Hepatocyte (in vitro differentiated cells): ENCODE results near the gene RNASE13. TPM values are rescaled to one million over a fixed set of nuclear protein-coding genes. Genes with fewer than 3 reads are reported as not detected.
"Not testable (repeated sequence)": the region's sequence is repeated elsewhere in the genome, so short reads cannot be mapped to it uniquely, and the experiment has no call there.

Source experiments
- DNase-seq: peaks from one replicate; pipeline ENCODE4 v3.0.0-alpha.2; 2016; ENCODE audit warnings: low spot score
- H2AFZ ChIP-seq: fragments of 200-600 bp; sonication (generic); 2 replicates; pipeline ENCODE4 v1.6.0; 2016; ENCODE audit warnings: antibody characterized with exemption, mild to moderate bottlenecking
- H3K27ac ChIP-seq: fragments of 200-600 bp; sonication (generic); 2 replicates; pipeline ENCODE4 v1.5.1; 2016; ENCODE audit warnings: mild to moderate bottlenecking
- H3K27me3 ChIP-seq: fragments of 200-600 bp; sonication (generic); 2 replicates; pipeline ENCODE4 v1.6.1; 2016
- H3K36me3 ChIP-seq: fragments of 200-600 bp; sonication (generic); replicated peaks from 2 replicates; pipeline ENCODE4 v1.5.1; 2016; ENCODE audit warnings: low read depth; ENCODE audit not compliant: insufficient read depth
- H3K4me1 ChIP-seq: fragments of 200-600 bp; sonication (generic); 2 replicates; pipeline ENCODE4 v1.5.1; 2016; ENCODE audit warnings: mild to moderate bottlenecking, moderate library complexity; ENCODE audit not compliant: insufficient read depth
- H3K4me2 ChIP-seq: fragments of 200-600 bp; sonication (generic); 2 replicates; pipeline ENCODE4 v1.6.0; 2016
- H3K4me3 ChIP-seq: fragments of 200-600 bp; sonication (generic); 2 replicates; pipeline ENCODE4 v1.5.1; 2016; ENCODE audit warnings: mild to moderate bottlenecking
- H3K79me2 ChIP-seq: fragments of 200-600 bp; sonication (generic); 2 replicates; pipeline ENCODE4 v1.6.0; 2017; ENCODE audit warnings: mild to moderate bottlenecking
- H3K9me2 ChIP-seq: fragments of 200-600 bp; sonication (generic); replicated peaks from 2 replicates; pipeline ENCODE4 v1.6.0; 2017; ENCODE audit warnings: mild to moderate bottlenecking; ENCODE audit not compliant: insufficient read depth
- H3K9me3 ChIP-seq: fragments of 200-600 bp; sonication (generic); 2 replicates; pipeline ENCODE4 v1.5.1; 2016; ENCODE audit warnings: low read depth, mild to moderate bottlenecking
- H4K20me1 ChIP-seq: fragments of 200-600 bp; sonication (generic); 2 replicates; pipeline ENCODE4 v1.6.0; 2016; ENCODE audit warnings: mild to moderate bottlenecking; ENCODE audit not compliant: insufficient read depth, poor library complexity, severe bottlenecking
- CTCF ChIP-seq: fragments of 200-600 bp; sonication (generic); IDR thresholded peaks from 2 replicates; pipeline ENCODE4 v1.5.1; 2016; ENCODE audit warnings: antibody characterized with exemption, mild to moderate bottlenecking; ENCODE audit not compliant: poor library complexity
- EZH2 ChIP-seq: fragments of 200-600 bp; sonication (generic); IDR thresholded peaks from 2 replicates; pipeline ENCODE4 v1.6.1; 2016; ENCODE audit warnings: antibody characterized with exemption, mild to moderate bottlenecking, borderline replicate concordance
- EZH2phosphoT487 ChIP-seq: fragments of 200-600 bp; sonication (generic); IDR thresholded peaks from one replicate; pipeline ENCODE4 v1.6.1; 2018; ENCODE audit warnings: antibody characterized with exemption, mild to moderate bottlenecking, low read depth, moderate library complexity; ENCODE audit not compliant: unreplicated experiment, severe bottlenecking
- WGBS: methylation state at CpG from one replicate; pipeline ENCODE4 v1.1.6; 2016; ENCODE audit warnings: low lambda C conversion rate; ENCODE audit errors: missing lambda C conversion rate; 5-methylcytosine and 5-hydroxymethylcytosine counted together
- microRNA-seq: library from miRNA; unstranded; fragments of <30 nt; microRNA quantifications from one replicate; pipeline ENCODE4, GENCODE V29; 2017
- polyA plus RNA-seq: library from polyadenylated mRNA; unstranded; fragments of >200 nt; fragmentation: Nextera tagmentation; extraction: Ambion mirVana; gene quantifications from 2 replicates; pipeline ENCODE4 v1.2.1, GENCODE V29; 2016
- total RNA-seq: library from RNA; depleted of rRNA; stranded (reverse); fragments of >200 nt; gene quantifications from 2 replicates; pipeline ENCODE4 v1.2.3, GENCODE V29; 2014

The RNASE13 gene
- total and polyA plus RNA-seq, 2 experiments from 2014 or later, result not detected

GRCh38 chr14:20989471-20989786 is 45.2 kb downstream of the RNASE13 start:
- no peaks in the 10 kb centered on the region for H3K27me3 ChIP-seq
- H3K9me2 ChIP-seq, result no peaks in the 10 kb centered on the region
- H3K27ac ChIP-seq, result peak overlapping the region; percentile 84
- no peaks in the 10 kb centered on the region for H3K9me3 ChIP-seq
- no peak overlapping the region for H3K4me3 ChIP-seq
- peaks cover 29% of the 10 kb centered on the region for H3K79me2 ChIP-seq
- WGBS, result 3% methylated on average over 11 of the region's 11 CpGs
- no peaks in the 10 kb centered on the region for H3K36me3 ChIP-seq
- no peak for DNase-seq
- H3K4me1 ChIP-seq, result peaks cover 11% of the 10 kb centered on the region
- H4K20me1 ChIP-seq, result no peaks in the 10 kb centered on the region
- H3K4me2 ChIP-seq, result peak overlapping the region; percentile 69
- H2AFZ ChIP-seq, result peak overlapping the region; percentile 28
- TF ChIP-seq EZH2phosphoT487 (no peak), CTCF (no peak), EZH2 (no peak)

- H3K4me1 ChIP-seq, result peaks cover 11% of the 10 kb centered on the region
- no peaks in the 10 kb centered on the region for H3K9me2 ChIP-seq
- no peak for DNase-seq
- TF ChIP-seq EZH2 (no peak), CTCF (no peak), EZH2phosphoT487 (no peak)
- peak overlapping the region; percentile 69 for H3K4me2 ChIP-seq
- no peaks in the 10 kb centered on the region for H4K20me1 ChIP-seq
- H2AFZ ChIP-seq, result peak overlapping the region; percentile 28
- peak overlapping the region; percentile 84 for H3K27ac ChIP-seq
- H3K9me3 ChIP-seq, result no peaks in the 10 kb centered on the region
- peaks cover 29% of the 10 kb centered on the region for H3K79me2 ChIP-seq
- no peak overlapping the region for H3K4me3 ChIP-seq
- H3K27me3 ChIP-seq, result no peaks in the 10 kb centered on the region
- WGBS, result 88% methylated on average over 15 of the region's 15 CpGs
- no peaks in the 10 kb centered on the region for H3K36me3 ChIP-seq
Observed at GRCh38 chr14:20988717-20989470, 45.7 kb downstream of the RNASE13 start.

- H4K20me1 ChIP-seq, result no peaks in the 10 kb centered on the region
- peak overlapping the region; percentile 64 for H3K27ac ChIP-seq
- WGBS, result 63% methylated on average over 2 of the region's 2 CpGs
- peaks cover 15% of the 10 kb centered on the region for H3K79me2 ChIP-seq
- H2AFZ ChIP-seq, result no peak overlapping the region
- no peaks in the 10 kb centered on the region for H3K36me3 ChIP-seq
- H3K4me1 ChIP-seq, result peaks cover 11% of the 10 kb centered on the region
- H3K9me2 ChIP-seq, result no peaks in the 10 kb centered on the region
- DNase-seq, result peak; percentile 72
- H3K4me2 ChIP-seq, result no peak overlapping the region
- H3K4me3 ChIP-seq, result no peak overlapping the region
- H3K27me3 ChIP-seq, result no peaks in the 10 kb centered on the region
- TF ChIP-seq EZH2 (no peak), EZH2phosphoT487 (no peak), CTCF (no peak)
- H3K9me3 ChIP-seq, result no peaks in the 10 kb centered on the region
Observed at GRCh38 chr14:20986811-20987210, 47.8 kb downstream of the RNASE13 start.

GRCh38 chr14:20985650-20986049 is 49.0 kb downstream of the RNASE13 start:
- H3K79me2 ChIP-seq, DNase-seq, H2AFZ ChIP-seq, H3K27me3 ChIP-seq, H3K9me3 ChIP-seq, H3K36me3 ChIP-seq, H4K20me1 ChIP-seq, H3K4me2 ChIP-seq, H3K9me2 ChIP-seq, H3K27ac ChIP-seq, H3K4me1 ChIP-seq, H3K4me3 ChIP-seq: not testable (repeated sequence)
- WGBS, result 92% methylated on average over 4 of the region's 4 CpGs

Small RNA genes within 50 kb of the gene (microRNA-seq; reads per million reads assigned to microRNA genes)
- 1.3 reads per million for gene MIR6717

Other genes starting within 250 kb of the RNASE13 start
- 61.0 and 84.5 TPM in 2 replicates for gene RNASE1, start 232.0 kb downstream of the RNASE13 start, total RNA-seq
- gene RNASE1, start 232.0 kb downstream of the RNASE13 start, polyA plus RNA-seq, result 108 and 135 TPM in 2 replicates
- 1.4 TPM in 1 of 2 replicates, not detected in the other for gene RNASE3, start 143.4 kb downstream of the RNASE13 start, total RNA-seq
- gene RNASE3, start 143.4 kb downstream of the RNASE13 start, polyA plus RNA-seq, result 0.50 and 0.52 TPM in 2 replicates
- gene RNASE2, start 79.3 kb downstream of the RNASE13 start, total RNA-seq, result 0.92 and 1.6 TPM in 2 replicates
- 5.6 and 8.9 TPM in 2 replicates for gene RNASE2, start 79.3 kb downstream of the RNASE13 start, polyA plus RNA-seq
- gene METTL17, start 44.8 kb downstream of the RNASE13 start, total RNA-seq, result 79.8 and 80.9 TPM in 2 replicates
- gene METTL17, start 44.8 kb downstream of the RNASE13 start, polyA plus RNA-seq, result 65.9 and 70.3 TPM in 2 replicates
- 3.3 and 4.2 TPM in 2 replicates for gene SLC39A2, start 35.5 kb downstream of the RNASE13 start, total RNA-seq
- 6.2 and 9.2 TPM in 2 replicates for gene SLC39A2, start 35.5 kb downstream of the RNASE13 start, polyA plus RNA-seq
- gene NDRG2, start 9.7 kb downstream of the RNASE13 start, total RNA-seq, result 92.0 and 114 TPM in 2 replicates
- 108 and 112 TPM in 2 replicates for gene NDRG2, start 9.7 kb downstream of the RNASE13 start, polyA plus RNA-seq
- not detected in 2 replicates for gene TPPP2, start 4.6 kb downstream of the RNASE13 start, total RNA-seq
- not detected in 2 replicates for gene TPPP2, start 4.6 kb downstream of the RNASE13 start, polyA plus RNA-seq
- not detected in 2 replicates for gene RNASE7, start 7.6 kb upstream of the RNASE13 start, total RNA-seq
- not detected in 2 replicates for gene RNASE7, start 7.6 kb upstream of the RNASE13 start, polyA plus RNA-seq
- not detected in 2 replicates for gene RNASE8, start 23.0 kb upstream of the RNASE13 start, total RNA-seq
- gene RNASE8, start 23.0 kb upstream of the RNASE13 start, polyA plus RNA-seq, result not detected in 2 replicates
- gene ARHGEF40, start 35.5 kb upstream of the RNASE13 start, total RNA-seq, result 36.0 and 53.7 TPM in 2 replicates
- gene ARHGEF40, start 35.5 kb upstream of the RNASE13 start, polyA plus RNA-seq, result 36.7 and 38.1 TPM in 2 replicates
- 29.5 and 52.8 TPM in 2 replicates for gene ZNF219, start 63.8 kb upstream of the RNASE13 start, total RNA-seq
- 24.4 and 25.1 TPM in 2 replicates for gene ZNF219, start 63.8 kb upstream of the RNASE13 start, polyA plus RNA-seq
- 1.9 and 4.9 TPM in 2 replicates for gene TMEM253, start 66.3 kb upstream of the RNASE13 start, total RNA-seq
- 5.4 and 7.8 TPM in 2 replicates for gene TMEM253, start 66.3 kb upstream of the RNASE13 start, polyA plus RNA-seq
- gene OR5AU1, start 121.3 kb upstream of the RNASE13 start, total RNA-seq, result not detected in 2 replicates
- not detected in 2 replicates for gene OR5AU1, start 121.3 kb upstream of the RNASE13 start, polyA plus RNA-seq
- 740 and 800 TPM in 2 replicates for gene HNRNPC, start 234.6 kb upstream of the RNASE13 start, total RNA-seq
- 513 and 521 TPM in 2 replicates for gene HNRNPC, start 234.6 kb upstream of the RNASE13 start, polyA plus RNA-seq
- gene RPGRIP1, start 245.3 kb upstream of the RNASE13 start, total RNA-seq, result 0.07 TPM in 1 of 2 replicates, not detected in the other
- gene RPGRIP1, start 245.3 kb upstream of the RNASE13 start, polyA plus RNA-seq, result not detected in 2 replicates